MCF 10A (cell line): Measurements from ENCODE around the gene SPATA1. TPM values are rescaled to one million over a fixed set of nuclear protein-coding genes. Genes with fewer than 3 reads are reported as not detected.
A peak's percentile ranks its signal among the peaks of the same experiment; 100 is the strongest.

Source experiments
- BruUV-seq: library from RNA; stranded (reverse); fragments of 400-500 nt; replicated peaks from 2 replicates; lab custom pipeline; 2021; lab: Mats Ljungman, UMichigan
- CTCF ChIA-PET: fragments of 300-600 bp; sonication (Branson Sonifier 250); formaldehyde crosslinking; extraction: SDS; loops from one replicate; lab custom pipeline; 2021; ENCODE audit warnings: antibody characterized with exemption, inconsistent platforms; lab: Yijun Ruan, JAX
- POLR2A ChIA-PET: fragments of 300-600, 350-650 bp; sonication (Branson Sonifier 250); formaldehyde crosslinking; extraction: SDS; loops from one replicate; lab custom pipeline; 2020; ENCODE audit warnings: antibody characterized with exemption, inconsistent platforms; lab: Yijun Ruan, JAX
- DNase-seq: peaks from one replicate; pipeline ENCODE4 v3.0.0-alpha.2; 2018; ENCODE audit not compliant: unreplicated experiment
- H3K27ac Mint-ChIP-seq: one replicate; pipeline ENCODE4 v1.8.0; 2022; ENCODE audit warnings: mild to moderate bottlenecking, low read depth, mixed read lengths; ENCODE audit not compliant: unreplicated experiment
- H3K27me3 Mint-ChIP-seq: one replicate; pipeline ENCODE4 v1.8.0; 2022; ENCODE audit warnings: mixed read lengths; ENCODE audit not compliant: insufficient read depth, unreplicated experiment
- H3K36me3 Mint-ChIP-seq: one replicate; pipeline ENCODE4 v1.8.0; 2022; ENCODE audit warnings: mild to moderate bottlenecking, moderate library complexity, mixed read lengths; ENCODE audit not compliant: insufficient read depth, unreplicated experiment
- H3K4me1 Mint-ChIP-seq: one replicate; pipeline ENCODE4 v1.8.0; 2022; ENCODE audit warnings: mixed read lengths; ENCODE audit not compliant: insufficient read depth, unreplicated experiment
- H3K4me3 Mint-ChIP-seq: one replicate; pipeline ENCODE4 v1.8.0; 2022; ENCODE audit warnings: mild to moderate bottlenecking, moderate library complexity, mixed read lengths; ENCODE audit not compliant: unreplicated experiment
- H3K9me3 Mint-ChIP-seq: one replicate; pipeline ENCODE4 v1.8.0; 2022; ENCODE audit warnings: mixed read lengths; ENCODE audit not compliant: unreplicated experiment
- intact Hi-C: fragments of 100-400 bp; cut with micrococcal nuclease; formaldehyde crosslinking; loops from 2 replicates; pipeline ENCODE4 v1.14.1; 2022
- total RNA-seq: library from RNA; stranded (reverse); gene quantifications from 2 replicates; pipeline ENCODE4 v1.2.3, GENCODE V29; 2022
- TF ChIP-seq, protein P1 (sequence below): fragments of 200-600 bp; IDR thresholded peaks from one replicate; pipeline ENCODE4 v1.8.0; 2022; ENCODE audit warnings: antibody characterized with exemption, mild to moderate bottlenecking; ENCODE audit not compliant: unreplicated experiment

SPATA1 gene
- total RNA-seq, 1 experiment from 2014 or later = 1.0 TPM

GRCh38 chr1:84480650-84481049, 25.5 kb upstream of the SPATA1 start:
- Mint-ChIP-seq H3K27ac (no peak overlapping the region), H3K36me3 (peaks cover 42% of the 10 kb centered on the region), H3K4me3 (peak overlapping the region; percentile 88), H3K9me3 (peaks cover 8% of the 10 kb centered on the region), H3K4me1 (peaks cover 21% of the 10 kb centered on the region), H3K27me3 (no peaks in the 10 kb centered on the region)
- BruUV-seq = no TSS peak
- no peak for DNase-seq
- POLR2A ChIA-PET = interaction anchor here (0.6 to 4.8 kb wide), 17 partner anchors 10 to 1005 kb away, joined by 3 to 90 read pairs (median 6); partner anchors contain the start of genes CTBS, GNG5, PRKACB and SPATA1
- intact Hi-C loops = no loop called here
- TF ChIP-seq, protein P1, sequence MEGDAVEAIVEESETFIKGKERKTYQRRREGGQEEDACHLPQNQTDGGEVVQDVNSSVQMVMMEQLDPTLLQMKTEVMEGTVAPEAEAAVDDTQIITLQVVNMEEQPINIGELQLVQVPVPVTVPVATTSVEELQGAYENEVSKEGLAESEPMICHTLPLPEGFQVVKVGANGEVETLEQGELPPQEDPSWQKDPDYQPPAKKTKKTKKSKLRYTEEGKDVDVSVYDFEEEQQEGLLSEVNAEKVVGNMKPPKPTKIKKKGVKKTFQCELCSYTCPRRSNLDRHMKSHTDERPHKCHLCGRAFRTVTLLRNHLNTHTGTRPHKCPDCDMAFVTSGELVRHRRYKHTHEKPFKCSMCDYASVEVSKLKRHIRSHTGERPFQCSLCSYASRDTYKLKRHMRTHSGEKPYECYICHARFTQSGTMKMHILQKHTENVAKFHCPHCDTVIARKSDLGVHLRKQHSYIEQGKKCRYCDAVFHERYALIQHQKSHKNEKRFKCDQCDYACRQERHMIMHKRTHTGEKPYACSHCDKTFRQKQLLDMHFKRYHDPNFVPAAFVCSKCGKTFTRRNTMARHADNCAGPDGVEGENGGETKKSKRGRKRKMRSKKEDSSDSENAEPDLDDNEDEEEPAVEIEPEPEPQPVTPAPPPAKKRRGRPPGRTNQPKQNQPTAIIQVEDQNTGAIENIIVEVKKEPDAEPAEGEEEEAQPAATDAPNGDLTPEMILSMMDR = no peak
- CTCF ChIA-PET = interaction anchor here (0.6 to 1.9 kb wide), 14 partner anchors 11 to 464 kb away, joined by 3 to 9 read pairs (median 4); partner anchors contain the start of gene CTBS

DNA sequence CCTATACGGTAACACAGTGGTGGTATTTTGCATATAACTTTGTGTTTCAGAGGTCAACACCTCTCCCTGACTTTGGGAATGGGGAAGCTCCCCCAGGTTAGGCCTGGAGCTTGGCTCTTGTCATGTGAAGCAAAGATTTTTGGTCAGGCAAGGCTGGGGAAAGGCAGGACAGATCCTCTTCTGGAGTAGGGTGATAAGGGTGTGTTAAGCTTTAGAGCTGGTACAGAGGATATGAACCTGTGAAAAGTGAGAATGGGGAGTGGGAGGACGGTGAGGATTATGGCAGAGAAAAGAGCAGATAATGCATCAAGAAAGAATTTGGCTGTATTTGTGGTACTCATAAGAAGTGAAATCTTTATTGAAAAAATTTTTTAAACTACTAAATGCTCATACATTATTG, 24.9 kb upstream of the SPATA1 start:
- intact Hi-C loops = no loop called here
- H3K36me3 Mint-ChIP-seq = peaks cover 48% of the 10 kb centered on the region
- peak overlapping the region; percentile 88 for H3K4me3 Mint-ChIP-seq
- peak overlapping the region; percentile 35 for H3K27ac Mint-ChIP-seq
- POLR2A ChIA-PET = interaction anchor here (0.5 to 4.8 kb wide), 11 partner anchors 8 to 1004 kb away, joined by 3 to 90 read pairs (median 5); partner anchors contain the start of genes CTBS, GNG5 and SPATA1
- peaks cover 21% of the 10 kb centered on the region for H3K4me1 Mint-ChIP-seq
- no peak for DNase-seq
- CTCF ChIA-PET = interaction anchor here (0.7 to 1.9 kb wide), 7 partner anchors 22 to 463 kb away, joined by 3 to 9 read pairs (median 4); no protein-coding TSS in a partner anchor
- TF ChIP-seq, protein P1 = no peak
- H3K9me3 Mint-ChIP-seq = peaks cover 8% of the 10 kb centered on the region
- BruUV-seq = no TSS peak
- H3K27me3 Mint-ChIP-seq = no peaks in the 10 kb centered on the region

DNA sequence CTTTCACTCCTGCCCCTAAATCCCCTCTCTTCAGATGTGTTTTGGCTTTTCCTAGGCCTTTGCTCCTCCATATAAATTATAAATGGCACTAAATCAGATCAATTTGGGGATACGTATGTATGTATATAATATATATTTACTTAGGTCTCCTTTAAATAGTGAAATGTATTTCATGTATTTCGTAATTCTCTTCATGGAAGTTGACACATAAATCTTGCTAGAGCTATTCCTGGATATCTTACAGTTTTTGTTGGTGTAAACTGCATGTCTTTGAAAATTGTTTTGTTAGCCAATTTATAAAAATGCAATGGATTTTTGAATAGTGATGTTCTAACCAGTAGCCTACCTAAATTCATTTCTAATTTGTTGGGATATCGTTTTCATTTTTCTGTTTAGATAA, 18.1 kb upstream of the SPATA1 start:
- H3K27me3 Mint-ChIP-seq = no peaks in the 10 kb centered on the region
- ChIA-PET POLR2A (interaction anchor here (0.9 to 3.0 kb wide), 3 partner anchors 9 to 18 kb away, joined by 4 to 7 read pairs (median 5); partner anchors contain the start of genes GNG5, RPF1 and SPATA1), CTCF (interaction anchor here (0.6 kb wide), 2 partner anchors 95 to 259 kb away, joined by 4 to 5 read pairs; no protein-coding TSS in a partner anchor)
- no peaks in the 10 kb centered on the region for H3K9me3 Mint-ChIP-seq
- H3K27ac Mint-ChIP-seq = no peak overlapping the region
- intact Hi-C loops = no loop called here
- TF ChIP-seq, protein P1 = no peak
- H3K4me1 Mint-ChIP-seq = peaks cover 11% of the 10 kb centered on the region
- DNase-seq = no peak
- H3K36me3 Mint-ChIP-seq = peaks cover 75% of the 10 kb centered on the region
- BruUV-seq = no TSS peak
- H3K4me3 Mint-ChIP-seq = no peak overlapping the region

- CTCF ChIA-PET = interaction anchor here (0.6 to 1.1 kb wide), 2 partner anchors 79 to 458 kb away, joined by 3 to 4 read pairs; no protein-coding TSS in a partner anchor
- intact Hi-C loops = no loop called here
- no peak overlapping the region for H3K27ac Mint-ChIP-seq
These were observed 16.4 kb upstream of the SPATA1 start for GRCh38 chr1:84489766-84490165.

More at GRCh38 chr1:84489766-84490165, 16.4 kb upstream of the SPATA1 start:
- DNase-seq = no peak
- POLR2A ChIA-PET = interaction anchor here (0.6 to 3.9 kb wide), 4 partner anchors 8 to 203 kb away, joined by 3 to 24 read pairs (median 3); partner anchors contain the start of gene RPF1
- BruUV-seq = no TSS peak
- TF ChIP-seq, protein P1 = no peak
- H3K9me3 Mint-ChIP-seq = no peaks in the 10 kb centered on the region
- peaks cover 64% of the 10 kb centered on the region for H3K36me3 Mint-ChIP-seq
- no peaks in the 10 kb centered on the region for H3K27me3 Mint-ChIP-seq
- no peak overlapping the region for H3K4me3 Mint-ChIP-seq
- peaks cover 6% of the 10 kb centered on the region for H3K4me1 Mint-ChIP-seq
